Left renal cortex interstitium (tissue), 4 donors: ENCODE measurements around the gene IFNA4. TPM values are rescaled to one million over a fixed set of nuclear protein-coding genes. Genes with fewer than 3 reads are reported as not detected.
"Not testable (repeated sequence)": the region's sequence is repeated elsewhere in the genome, so short reads cannot be mapped to it uniquely, and the experiment has no call there.

Experiments used
- DNase-seq, 4 donors: peaks; one replicate each; pipeline ENCODE4 v3.0.0-alpha.2; 2013; ENCODE audit warnings: low read depth in 4 of 4, low spot score in 2 of 4, missing footprints in 1 of 4
- polyA plus RNA-seq, 4 donors: library from polyadenylated mRNA; unstranded; fragments of 120-200 nt; gene quantifications; one replicate each; pipeline ENCODE4 v1.2.1, GENCODE V29; 2013; ENCODE audit not compliant: insufficient read length in 4 of 4

Gene IFNA4
- polyA plus RNA-seq, 4 donors = not detected

DNA sequence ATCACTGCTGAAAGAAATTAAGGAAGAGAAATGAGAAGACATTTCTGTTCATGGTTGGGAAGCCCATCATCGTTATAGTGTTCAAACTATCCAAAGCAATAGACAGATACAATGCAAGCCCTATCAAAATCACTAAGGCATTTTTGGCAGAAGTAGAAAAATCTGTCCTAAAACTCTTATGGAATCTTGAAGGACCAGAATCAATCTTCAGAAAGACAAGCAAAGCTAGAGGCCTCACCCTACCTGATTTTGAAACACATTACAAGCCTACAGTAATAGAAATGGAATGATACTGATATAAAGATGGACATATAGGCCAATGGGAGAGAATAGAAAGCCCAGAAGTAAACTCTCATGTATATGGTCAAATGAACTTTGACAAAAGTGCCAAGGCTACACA is 16.0 kb downstream of the IFNA4 start:
- DNase-seq = no peak

- not testable (repeated sequence) for DNase-seq
These were observed 20.8 kb downstream of the IFNA4 start, which contains the start of gene IFNA21 for GRCh38 chr9:21166560-21166959. Gene IFNA21, minus strand, starts transcription at chr9:21166660. Its CDS starts 48 bp downstream, at chr9:21166612.

- DNase-seq = no peak
These were observed 21.9 kb downstream of the IFNA4 start for GRCh38 chr9:21165516-21165915.

- no peak for DNase-seq
These were observed 27.2 kb downstream of the IFNA4 start for GRCh38 chr9:21160178-21160577.

GRCh38 chr9:21155501-21155900 is 31.9 kb downstream of the IFNA4 start:
- DNase-seq = no peak

GRCh38 chr9:21154018-21154608 is 33.3 kb downstream of the IFNA4 start:
- DNase-seq = no peak

DNA sequence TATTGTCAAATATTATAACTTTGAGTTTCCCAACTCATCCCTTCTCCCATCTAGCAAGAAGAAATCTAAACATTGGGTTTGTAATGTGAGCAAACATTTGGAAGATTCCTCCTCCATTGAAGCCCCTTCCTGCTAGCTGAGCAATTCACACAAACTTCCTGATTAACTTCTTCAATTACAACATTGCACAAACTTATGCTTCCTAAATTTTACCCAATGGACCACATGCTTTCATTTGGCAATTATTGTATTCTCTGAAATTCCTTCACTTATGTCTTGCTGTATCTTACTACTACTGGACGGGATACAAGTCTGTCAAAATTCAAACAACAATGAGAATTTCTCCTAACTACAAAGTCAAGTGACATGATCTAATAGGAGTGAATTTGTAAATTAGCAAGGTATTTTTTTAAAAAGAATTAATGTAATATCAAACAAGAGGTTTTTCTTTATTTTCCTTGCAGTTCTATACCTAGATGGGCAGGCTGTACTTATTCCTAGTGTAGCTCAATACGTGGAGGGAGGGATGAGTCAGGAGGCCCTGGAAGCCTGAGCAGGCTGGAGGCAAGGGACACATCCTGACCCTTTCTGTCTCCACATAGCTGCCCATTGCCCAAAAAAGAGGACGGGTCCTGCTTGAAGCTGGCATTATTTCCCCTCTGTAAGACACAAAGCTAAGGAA is 33.9 kb downstream of the IFNA4 start:
- no peak for DNase-seq

- no peak for DNase-seq
These were observed 42.8 kb downstream of the IFNA4 start for GRCh38 chr9:21144603-21145002.

DNA sequence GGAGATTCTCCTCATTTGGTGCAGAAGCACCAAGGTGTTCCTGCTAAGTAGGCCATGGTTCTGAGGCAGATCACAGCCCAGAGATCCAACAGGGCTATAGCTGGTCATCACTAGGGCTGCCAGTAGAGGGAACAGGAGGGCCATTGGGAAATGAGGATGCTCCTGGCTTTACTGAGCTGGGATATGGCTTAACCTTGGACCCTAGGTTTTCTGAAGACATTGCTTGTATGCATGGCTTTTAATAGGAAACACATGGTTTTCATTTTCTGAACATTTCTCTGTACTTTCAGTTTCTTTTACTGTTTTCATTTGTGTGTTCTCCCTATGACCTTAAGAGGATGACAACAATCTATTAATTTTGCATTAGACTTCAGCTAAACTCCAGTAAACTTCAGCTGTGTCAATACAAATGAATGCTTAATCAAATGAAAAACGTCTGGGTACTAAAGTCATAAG is 45.9 kb downstream of the IFNA4 start, which contains the start of gene IFNW1:
Gene IFNW1, minus strand, starts transcription at position 406 of the 456 bp plus-strand sequence. Its CDS starts 262 bp downstream, at position 144.
- DNase-seq = no peak

GRCh38 chr9:21137020-21137419 is 50.4 kb downstream of the IFNA4 start:
- no peak for DNase-seq

Other genes with a start within 250 kb of the IFNA4 start
- 1 to 10 TPM; 2.9 to 3.2 (median 3.0) TPM for gene HACD4, start 155.9 kb downstream of the IFNA4 start, polyA plus RNA-seq
- gene IFNB1, start 109.6 kb downstream of the IFNA4 start, polyA plus RNA-seq = not detected
- gene IFNW1, start 45.8 kb downstream of the IFNA4 start, polyA plus RNA-seq = not detected
- under 1 TPM in 1 of 4 donors, not detected in 3; 0.24 TPM for gene IFNA21, start 20.9 kb downstream of the IFNA4 start, polyA plus RNA-seq
- gene IFNA7, start 14.6 kb upstream of the IFNA4 start, polyA plus RNA-seq = not detected
- not detected for gene IFNA10, start 19.6 kb upstream of the IFNA4 start, polyA plus RNA-seq
- gene IFNA16, start 29.7 kb upstream of the IFNA4 start, polyA plus RNA-seq = not detected
- not detected for gene IFNA17, start 40.6 kb upstream of the IFNA4 start, polyA plus RNA-seq
- gene IFNA14, start 52.4 kb upstream of the IFNA4 start, polyA plus RNA-seq = not detected
- gene IFNA5, start 117.7 kb upstream of the IFNA4 start, polyA plus RNA-seq = not detected
- gene KLHL9, start 147.8 kb upstream of the IFNA4 start, polyA plus RNA-seq = 10 to 100 TPM; 43.5 to 56.8 (median 50.1) TPM
- gene IFNA6, start 163.3 kb upstream of the IFNA4 start, polyA plus RNA-seq = not detected
- gene IFNA13, start 180.5 kb upstream of the IFNA4 start, polyA plus RNA-seq = not detected
- not detected for gene IFNA2, start 197.8 kb upstream of the IFNA4 start, polyA plus RNA-seq
- gene IFNA8, start 221.5 kb upstream of the IFNA4 start, polyA plus RNA-seq = not detected